GM19438 (cell line): Measurements from ENCODE around the gene NRIP1.

Experiments
- ATAC-seq: cut with Tn5 transposase; IDR thresholded peaks from one replicate; pipeline ENCODE4 v1.9.1; 2021; ENCODE audit warnings: low read depth; ENCODE audit not compliant: unreplicated experiment

NRIP1 gene

DNA sequence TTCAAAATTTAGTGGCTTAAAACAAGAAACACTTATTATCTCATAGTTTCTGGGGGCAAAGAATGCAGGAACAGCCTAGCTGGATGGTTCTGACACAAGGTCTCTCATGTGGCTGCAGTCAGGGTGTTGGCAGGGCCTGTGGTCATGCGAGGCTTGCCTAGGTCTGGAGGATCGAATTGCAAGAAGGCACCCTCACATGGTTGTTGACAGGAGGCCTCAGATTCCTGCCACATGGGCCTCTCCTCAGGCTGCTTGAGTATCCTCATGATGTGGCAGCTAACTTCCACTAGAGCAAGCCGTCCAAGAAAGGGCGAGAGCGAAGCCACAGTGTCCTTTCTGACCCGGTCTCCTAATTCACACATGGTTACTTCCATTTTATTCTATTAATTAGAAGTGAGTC is 6.2 kb upstream of the NRIP1 start:
- no peak for ATAC-seq

DNA sequence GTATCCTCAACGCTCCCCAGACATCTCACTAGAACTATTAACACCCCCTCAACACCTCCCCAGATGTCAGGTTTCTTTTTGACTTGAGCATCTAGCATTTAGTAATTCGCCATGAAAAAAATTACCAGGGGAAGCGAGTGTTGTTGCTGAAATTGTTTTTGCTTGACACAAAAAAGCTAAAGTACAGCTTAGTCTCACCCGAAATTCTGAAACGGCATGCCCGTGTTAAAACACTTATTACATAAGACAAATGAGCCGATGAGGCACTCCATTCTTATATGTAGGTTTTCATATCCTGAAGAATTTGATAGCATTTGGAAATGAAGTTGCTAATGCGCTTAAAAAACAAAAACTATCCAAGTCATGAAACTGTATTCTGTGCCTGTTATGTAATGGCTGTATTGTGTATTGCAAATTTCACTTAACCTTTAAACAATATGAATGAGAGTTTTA is 1.3 kb upstream of the NRIP1 start:
- no peak for ATAC-seq

GRCh38 chr21:15065392-15066122 is 757 bp upstream of the NRIP1 start:
- no peak for ATAC-seq

GRCh38 chr21:15063814-15064575 is 805 bp downstream of the NRIP1 start:
- peak; percentile 11 for ATAC-seq

DNA sequence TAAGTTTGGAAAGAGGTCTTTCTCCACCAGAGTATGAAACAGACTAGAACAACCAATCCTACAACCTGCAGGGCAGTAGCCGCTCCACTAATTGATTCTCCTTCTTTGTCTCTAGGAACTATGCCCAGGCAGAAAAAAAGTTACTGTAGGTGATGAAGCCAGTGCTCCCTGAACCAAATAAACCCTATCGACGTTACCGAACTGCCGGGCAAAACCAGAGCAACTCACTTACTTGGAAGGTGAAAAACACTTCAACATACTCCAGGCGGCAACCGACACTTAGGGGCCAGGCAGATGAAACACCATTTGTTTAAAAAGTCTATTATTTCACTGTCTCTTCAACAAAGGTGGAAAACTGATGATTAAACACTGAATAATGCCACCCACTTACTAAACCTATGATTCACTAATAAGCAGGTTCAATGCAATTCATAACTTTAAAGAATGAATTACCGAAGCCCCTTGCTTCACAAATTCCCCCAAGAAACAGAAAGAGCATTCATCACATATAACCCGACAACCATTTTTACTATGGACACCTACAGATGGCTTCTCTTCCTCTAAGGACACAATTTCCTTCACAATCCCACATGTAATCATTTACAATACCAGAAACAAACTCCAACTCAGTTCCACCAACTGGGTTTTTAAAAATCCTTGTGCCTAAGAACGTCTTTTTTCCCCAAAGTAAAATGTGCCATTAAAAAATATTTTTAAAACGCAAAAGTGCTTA is 1.6 kb downstream of the NRIP1 start:
- ATAC-seq: no peak

GRCh38 chr21:15062606-15062965 is 2.2 kb downstream of the NRIP1 start:
- ATAC-seq: no peak

- ATAC-seq: no peak
Observed at GRCh38 chr21:15061747-15062605, 2.8 kb downstream of the NRIP1 start.

DNA sequence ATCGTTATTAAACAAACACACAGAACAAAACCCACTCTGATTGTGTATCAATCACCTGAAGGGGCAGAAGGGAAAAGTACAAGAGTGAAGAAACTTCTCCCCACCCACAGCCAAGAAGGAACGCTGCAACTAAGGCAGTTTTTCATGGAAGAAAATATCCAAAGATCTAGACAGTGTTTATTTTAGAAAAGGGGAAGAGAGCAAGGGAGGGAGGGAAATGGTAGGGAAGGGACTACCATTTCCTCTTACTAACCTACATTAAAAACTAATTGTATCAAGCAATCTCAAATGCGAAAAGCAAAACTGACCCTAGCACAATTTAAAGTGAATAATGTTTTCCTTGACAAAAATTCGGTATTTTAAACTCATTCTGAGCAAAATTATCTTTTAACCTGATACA is 3.5 kb downstream of the NRIP1 start:
- no peak for ATAC-seq

GRCh38 chr21:15060543-15061175 is 4.1 kb downstream of the NRIP1 start:
- no peak for ATAC-seq

GRCh38 chr21:15059397-15059796 is 5.4 kb downstream of the NRIP1 start:
- ATAC-seq: no peak

DNA sequence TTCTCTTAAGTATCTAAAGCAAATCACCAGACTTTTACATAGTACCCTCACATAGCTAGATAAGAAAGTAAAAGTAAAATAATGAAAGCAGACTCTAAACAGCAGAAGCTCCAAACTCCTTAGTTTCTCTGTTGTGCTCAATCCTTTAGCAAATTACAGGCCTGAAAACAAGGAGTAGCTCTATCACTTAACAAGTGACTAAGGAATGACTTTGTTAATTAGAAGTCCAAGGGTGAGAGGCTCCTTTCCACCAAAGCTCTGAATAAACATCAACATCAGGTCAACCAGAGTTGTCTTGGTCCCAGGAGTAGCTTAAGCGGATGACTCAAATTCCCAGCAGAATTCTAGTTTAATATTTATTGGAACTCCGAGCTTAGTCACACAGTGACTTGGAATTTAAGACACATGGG is 5.9 kb downstream of the NRIP1 start:
- ATAC-seq: no peak

GRCh38 chr21:15057285-15057684 is 7.5 kb downstream of the NRIP1 start:
- ATAC-seq: no peak

DNA sequence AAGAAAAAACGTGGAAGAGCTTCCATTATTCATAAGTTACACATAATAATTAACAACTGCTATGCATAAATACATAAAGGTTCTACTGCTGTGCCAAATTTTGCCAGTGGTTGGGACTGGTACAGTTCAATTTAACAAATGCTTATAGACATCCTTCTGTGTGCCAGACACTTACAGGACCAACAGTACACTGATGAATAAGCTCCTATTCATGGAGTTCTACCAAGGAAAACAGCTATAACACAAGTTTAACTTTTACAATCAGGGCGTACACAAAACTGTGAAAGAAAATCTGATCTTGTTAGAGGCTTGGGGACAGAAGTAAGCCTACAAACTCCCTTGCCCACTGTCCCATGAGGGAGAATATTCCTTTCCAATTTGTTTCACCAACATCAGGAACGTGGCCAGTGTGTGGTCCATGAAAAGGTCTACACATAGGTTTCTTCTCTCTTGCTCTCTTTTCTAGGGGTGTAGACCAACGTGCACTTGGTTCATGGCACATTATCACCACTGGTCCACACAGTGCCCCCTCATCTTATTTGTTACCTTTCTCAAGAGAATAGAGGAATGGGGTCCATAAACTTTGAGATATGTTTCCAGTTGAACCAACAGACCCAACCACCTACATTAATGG is 10.1 kb downstream of the NRIP1 start:
- ATAC-seq: no peak

DNA sequence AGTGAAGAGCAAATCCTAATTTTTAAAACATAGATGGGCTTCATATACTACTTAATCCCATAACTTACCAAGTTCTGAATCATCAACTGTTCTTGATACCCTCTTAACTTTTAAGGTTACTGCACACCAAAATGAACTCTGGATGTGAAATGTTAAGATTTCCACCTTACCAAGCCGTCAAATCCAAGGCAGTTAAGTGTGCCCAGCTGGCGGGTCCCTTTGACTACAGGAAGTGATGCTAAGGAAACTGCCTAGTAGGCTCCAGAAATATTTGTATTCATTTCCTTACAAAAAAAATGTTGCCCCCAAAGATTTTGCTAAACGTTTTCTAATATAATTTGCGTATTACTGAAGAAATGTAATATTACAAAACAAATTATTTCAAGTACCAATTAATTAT is 10.7 kb downstream of the NRIP1 start:
- no peak for ATAC-seq

- ATAC-seq: no peak
Observed at GRCh38 chr21:15053500-15053899, 11.3 kb downstream of the NRIP1 start.

DNA sequence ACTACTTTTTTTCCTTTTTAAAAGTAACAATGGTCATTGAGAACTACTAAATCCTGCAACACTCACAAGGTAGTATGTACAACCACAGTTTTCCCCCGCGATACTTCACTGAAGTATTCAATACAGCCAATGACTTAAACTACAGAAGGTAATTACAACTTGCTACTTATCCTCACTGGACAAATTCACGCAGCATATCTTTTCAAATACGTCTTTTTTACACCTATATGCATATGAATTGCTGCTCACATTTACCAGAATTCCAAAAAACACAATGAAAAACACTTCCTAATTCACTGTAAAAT is 12.4 kb downstream of the NRIP1 start:
- no peak for ATAC-seq

GRCh38 chr21:15051644-15052458 is 12.9 kb downstream of the NRIP1 start:
- ATAC-seq: no peak

DNA sequence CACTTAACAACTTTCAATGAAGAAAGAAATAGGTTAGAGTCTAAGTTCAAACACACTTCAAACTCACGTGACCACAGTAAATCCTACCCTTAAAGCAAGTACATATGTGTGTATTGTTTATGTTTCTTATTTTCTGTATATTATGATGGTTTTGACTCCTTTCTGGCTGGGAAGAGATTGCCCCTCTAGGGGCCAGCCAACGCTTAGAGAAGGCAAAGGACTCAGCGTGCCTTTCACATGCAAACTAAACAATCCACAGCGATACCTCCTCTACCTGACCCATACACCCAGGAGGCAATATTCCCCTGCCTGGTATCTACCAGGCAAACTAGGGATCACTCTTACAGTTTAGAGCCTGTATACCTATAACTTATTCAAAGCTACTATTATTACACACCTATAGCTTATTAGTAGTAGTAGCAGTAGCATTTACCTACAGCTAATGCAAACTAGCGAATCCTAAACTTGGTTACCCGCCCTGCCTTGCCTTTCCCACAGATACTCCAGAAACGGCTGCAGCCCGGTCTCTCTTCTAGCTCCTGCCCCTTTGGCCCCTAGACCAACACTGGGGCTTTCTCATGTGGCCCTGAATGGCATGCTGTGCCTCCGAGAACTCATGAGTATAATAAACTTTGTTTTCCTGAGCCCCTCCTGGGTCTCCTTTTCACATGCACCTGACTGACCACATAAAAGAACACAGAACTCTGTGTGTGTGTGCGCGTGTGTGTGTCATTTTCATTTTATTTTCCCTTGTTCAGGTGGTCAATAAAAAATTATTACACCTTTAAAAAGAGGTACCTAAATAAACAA is 14.0 kb downstream of the NRIP1 start:
- ATAC-seq: no peak
